Stimulated activated CD4-positive, alpha-beta T cell treated with anti-CD3 and anti-CD28 coated beads, TNF-alpha, amount 100 ng/mL, for 1 hour (primary cell): ENCODE data around the gene PSMG4.
A peak's percentile ranks its signal among the peaks of the same experiment; 100 is the strongest.

Source experiments
- DNase-seq, 3 donors: peaks; one replicate each; pipeline ENCODE4 v3.0.0-alpha.2; 2020; ENCODE audit warnings: low read depth in 3 of 3, low spot score in 1 of 3

Gene PSMG4

GRCh38 chr6:3258720-3259490, at the start of gene PSMG4:
Gene PSMG4, plus strand, starts transcription at chr6:3258947. Its CDS starts 76 bp downstream, at chr6:3259023.
- DNase-seq = peak; percentile 69 to 98 (median 89)

GRCh38 chr6:3209114-3210023, 49.4 kb upstream of the PSMG4 start:
- peak in 1 of 3 donors; percentile 44 for DNase-seq

- DNase-seq = no peak
These were observed 48.6 kb upstream of the PSMG4 start for GRCh38 chr6:3210024-3210610.

GRCh38 chr6:3211681-3212080, 47.1 kb upstream of the PSMG4 start:
- DNase-seq = no peak

- no peak for DNase-seq
These were observed 46.5 kb upstream of the PSMG4 start for GRCh38 chr6:3212261-3212660.

- no peak for DNase-seq
These were observed 45.4 kb upstream of the PSMG4 start for GRCh38 chr6:3213334-3213695.

GRCh38 chr6:3214898-3215297, 43.8 kb upstream of the PSMG4 start:
- no peak for DNase-seq

- DNase-seq = no peak
These were observed 41.5 kb upstream of the PSMG4 start for GRCh38 chr6:3217286-3217685.

GRCh38 chr6:3218266-3218665, 40.5 kb upstream of the PSMG4 start:
- no peak for DNase-seq

- no peak for DNase-seq
These were observed 38.4 kb upstream of the PSMG4 start for GRCh38 chr6:3220366-3220765.

GRCh38 chr6:3221578-3221977, 37.2 kb upstream of the PSMG4 start:
- no peak for DNase-seq

GRCh38 chr6:3222506-3223038, 36.2 kb upstream of the PSMG4 start:
- no peak for DNase-seq

- no peak for DNase-seq
These were observed 32.7 kb upstream of the PSMG4 start for GRCh38 chr6:3226042-3226441.

- DNase-seq = no peak
These were observed 32.0 kb upstream of the PSMG4 start for GRCh38 chr6:3226481-3227362.

- DNase-seq = no peak
These were observed 31.2 kb upstream of the PSMG4 start, which contains the start of gene TUBB2B for GRCh38 chr6:3227363-3228045. Gene TUBB2B, minus strand, starts transcription at chr6:3227653. Its CDS starts 110 bp downstream, at chr6:3227543.

GRCh38 chr6:3228046-3228671, 30.6 kb upstream of the PSMG4 start:
- no peak for DNase-seq

GRCh38 chr6:3228771-3229565, 29.8 kb upstream of the PSMG4 start:
- no peak for DNase-seq

GRCh38 chr6:3229566-3230178, 29.1 kb upstream of the PSMG4 start:
- no peak for DNase-seq
